ENCODE results near the gene PRR14.

- no peak for TF ChIP-seq MAFK (IDR thresholded peaks at IDR 0.05; ENCODE audit: low read depth, low read length)
- TF ChIP-seq, protein P1, sequence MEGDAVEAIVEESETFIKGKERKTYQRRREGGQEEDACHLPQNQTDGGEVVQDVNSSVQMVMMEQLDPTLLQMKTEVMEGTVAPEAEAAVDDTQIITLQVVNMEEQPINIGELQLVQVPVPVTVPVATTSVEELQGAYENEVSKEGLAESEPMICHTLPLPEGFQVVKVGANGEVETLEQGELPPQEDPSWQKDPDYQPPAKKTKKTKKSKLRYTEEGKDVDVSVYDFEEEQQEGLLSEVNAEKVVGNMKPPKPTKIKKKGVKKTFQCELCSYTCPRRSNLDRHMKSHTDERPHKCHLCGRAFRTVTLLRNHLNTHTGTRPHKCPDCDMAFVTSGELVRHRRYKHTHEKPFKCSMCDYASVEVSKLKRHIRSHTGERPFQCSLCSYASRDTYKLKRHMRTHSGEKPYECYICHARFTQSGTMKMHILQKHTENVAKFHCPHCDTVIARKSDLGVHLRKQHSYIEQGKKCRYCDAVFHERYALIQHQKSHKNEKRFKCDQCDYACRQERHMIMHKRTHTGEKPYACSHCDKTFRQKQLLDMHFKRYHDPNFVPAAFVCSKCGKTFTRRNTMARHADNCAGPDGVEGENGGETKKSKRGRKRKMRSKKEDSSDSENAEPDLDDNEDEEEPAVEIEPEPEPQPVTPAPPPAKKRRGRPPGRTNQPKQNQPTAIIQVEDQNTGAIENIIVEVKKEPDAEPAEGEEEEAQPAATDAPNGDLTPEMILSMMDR (IDR thresholded peaks at IDR 0.05; ENCODE audit: control extremely low read depth in 1 of 3, insufficient read depth in 1 of 3, low read depth in 1 of 3, low read length in 3 of 3): no peak
- TF ChIP-seq USF2 (IDR thresholded peaks at IDR 0.05; ENCODE audit: low read length): no peak
Observed at GRCh38 chr16:30697264-30698138, 46.7 kb downstream of the PRR14 start.

All from H1 (cell line).